ENCODE measurements around the gene SNRPE. TPM values are rescaled to one million over a fixed set of nuclear protein-coding genes. Genes with fewer than 3 reads are reported as not detected.

Gene SNRPE
- total RNA-seq, 2 donors from 2014 or later = 273 to 498 TPM

DNA sequence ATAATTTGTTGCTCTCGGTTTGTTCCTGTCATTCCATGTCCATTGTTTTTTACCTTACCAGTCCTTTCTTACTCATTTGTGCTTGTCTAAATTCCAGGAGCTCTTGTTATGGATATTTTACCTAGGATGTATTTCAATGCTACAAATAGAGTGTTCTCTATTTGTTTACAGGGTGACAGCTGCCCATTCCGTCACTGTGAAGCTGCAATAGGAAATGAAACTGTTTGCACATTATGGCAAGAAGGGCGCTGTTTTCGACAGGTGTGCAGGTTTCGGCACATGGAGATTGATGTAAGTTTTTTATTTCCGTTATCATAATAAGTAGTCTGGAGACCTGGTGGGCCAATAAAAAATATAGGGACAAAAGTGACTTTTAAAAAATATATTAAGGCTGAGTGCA lies 43.0 kb upstream of the SNRPE start:
- Histone ChIP-seq H3K4me1 (ENCODE audit: control insufficient read depth, insufficient read depth, low read length) (no peaks in the 10 kb centered on the region), H3K9me3 (ENCODE audit: control insufficient read depth, low read length) (peaks cover 3% of the 10 kb centered on the region), H3K4me3 (ENCODE audit: low read length) (no peak overlapping the region), H3K27ac (ENCODE audit: low read depth, low read length) (no peak overlapping the region), H3K27me3 (ENCODE audit: control insufficient read depth, insufficient read depth, low read length, poor library complexity, severe bottlenecking) (no peaks in the 10 kb centered on the region), H3K36me3 (ENCODE audit: control insufficient read depth, insufficient read depth, low read length) (peaks cover 87% of the 10 kb centered on the region), H3K9ac (ENCODE audit: extremely low read depth, low read length, poor library complexity, severe bottlenecking) (no peak overlapping the region)
- TF ChIP-seq, protein P1, sequence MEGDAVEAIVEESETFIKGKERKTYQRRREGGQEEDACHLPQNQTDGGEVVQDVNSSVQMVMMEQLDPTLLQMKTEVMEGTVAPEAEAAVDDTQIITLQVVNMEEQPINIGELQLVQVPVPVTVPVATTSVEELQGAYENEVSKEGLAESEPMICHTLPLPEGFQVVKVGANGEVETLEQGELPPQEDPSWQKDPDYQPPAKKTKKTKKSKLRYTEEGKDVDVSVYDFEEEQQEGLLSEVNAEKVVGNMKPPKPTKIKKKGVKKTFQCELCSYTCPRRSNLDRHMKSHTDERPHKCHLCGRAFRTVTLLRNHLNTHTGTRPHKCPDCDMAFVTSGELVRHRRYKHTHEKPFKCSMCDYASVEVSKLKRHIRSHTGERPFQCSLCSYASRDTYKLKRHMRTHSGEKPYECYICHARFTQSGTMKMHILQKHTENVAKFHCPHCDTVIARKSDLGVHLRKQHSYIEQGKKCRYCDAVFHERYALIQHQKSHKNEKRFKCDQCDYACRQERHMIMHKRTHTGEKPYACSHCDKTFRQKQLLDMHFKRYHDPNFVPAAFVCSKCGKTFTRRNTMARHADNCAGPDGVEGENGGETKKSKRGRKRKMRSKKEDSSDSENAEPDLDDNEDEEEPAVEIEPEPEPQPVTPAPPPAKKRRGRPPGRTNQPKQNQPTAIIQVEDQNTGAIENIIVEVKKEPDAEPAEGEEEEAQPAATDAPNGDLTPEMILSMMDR (conservative IDR thresholded peaks at IDR 0.05) = no peak
- no peak overlapping the region for H3K4me3 Mint-ChIP-seq
- no peaks in the 10 kb centered on the region for H3K9me3 Mint-ChIP-seq
- 85 to 100% methylated on average over 3 to 6 of the region's 6 CpGs for whole genome bisulfite sequencing, 2 experiments (ENCODE audit: insufficient coverage in 1 of 2, insufficient read length in 1 of 2)
- H3K27me3 Mint-ChIP-seq (ENCODE audit: insufficient read depth) = no peaks in the 10 kb centered on the region
- no peaks in the 10 kb centered on the region for H3K4me1 Mint-ChIP-seq
- DNase-seq = no peak
- peak overlapping the region; percentile 38 for H3K27ac Mint-ChIP-seq
- peaks cover 67% of the 10 kb centered on the region for H3K36me3 Mint-ChIP-seq (ENCODE audit: low read depth)

DNA sequence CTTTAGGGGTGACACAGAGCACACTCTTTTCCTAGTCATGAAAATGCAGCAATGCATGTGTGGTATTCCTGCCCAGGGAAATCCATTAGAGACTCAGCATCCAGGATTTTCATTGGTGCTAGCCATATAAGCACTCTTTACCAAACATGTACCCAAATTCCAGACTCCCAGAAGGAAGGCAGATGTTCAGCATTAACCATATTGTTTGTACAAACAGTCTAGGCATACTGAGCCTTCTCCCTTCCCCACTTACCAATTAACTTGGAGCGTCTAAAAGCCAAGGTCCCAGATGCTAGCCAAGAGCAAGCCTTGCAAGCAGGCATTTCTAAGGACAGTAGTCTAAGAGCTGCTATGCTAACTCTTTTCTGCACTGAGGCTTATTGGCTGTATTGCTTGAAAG lies 38.1 kb upstream of the SNRPE start:
- TF ChIP-seq, protein P1 (conservative IDR thresholded peaks at IDR 0.05) = no peak
- Histone ChIP-seq H3K4me3 (ENCODE audit: low read length) (no peak overlapping the region), H3K9ac (ENCODE audit: extremely low read depth, low read length, poor library complexity, severe bottlenecking) (no peak overlapping the region), H3K27ac (ENCODE audit: low read depth, low read length) (no peak overlapping the region), H3K9me3 (ENCODE audit: control insufficient read depth, low read length) (no peaks in the 10 kb centered on the region), H3K4me1 (ENCODE audit: control insufficient read depth, insufficient read depth, low read length) (no peaks in the 10 kb centered on the region), H3K36me3 (ENCODE audit: control insufficient read depth, insufficient read depth, low read length) (peaks cover 84% of the 10 kb centered on the region), H3K27me3 (ENCODE audit: control insufficient read depth, insufficient read depth, low read length, poor library complexity, severe bottlenecking) (no peaks in the 10 kb centered on the region)
- no peak overlapping the region for H3K27ac Mint-ChIP-seq
- no peak for DNase-seq
- no peaks in the 10 kb centered on the region for H3K27me3 Mint-ChIP-seq (ENCODE audit: insufficient read depth)
- no peaks in the 10 kb centered on the region for H3K4me1 Mint-ChIP-seq
- no peaks in the 10 kb centered on the region for H3K9me3 Mint-ChIP-seq
- H3K36me3 Mint-ChIP-seq (ENCODE audit: low read depth) = peaks cover 74% of the 10 kb centered on the region
- no peak overlapping the region for H3K4me3 Mint-ChIP-seq
- WGBS, 2 experiments (ENCODE audit: insufficient coverage in 1 of 2, insufficient read length in 1 of 2) = 96 to 100% methylated on average over 1 of the region's 1 CpG

DNA sequence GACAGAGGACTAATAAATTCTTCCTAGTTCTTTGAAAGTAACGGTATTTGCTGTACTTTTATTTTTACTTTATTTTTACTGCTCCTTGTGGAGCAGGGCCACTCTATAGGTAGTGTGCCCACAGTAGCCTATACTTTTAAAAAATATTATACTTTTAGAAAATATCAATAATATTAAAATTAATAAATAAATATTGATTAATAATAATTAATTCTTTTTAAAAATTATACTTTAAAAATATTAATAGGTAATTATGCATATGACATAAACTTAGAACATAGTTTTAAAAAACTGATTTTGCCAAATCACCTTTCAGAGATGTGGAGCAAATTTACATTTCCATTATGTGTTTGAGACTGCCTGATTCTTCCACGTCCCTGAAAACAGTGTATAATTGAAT lies 35.2 kb upstream of the SNRPE start:
- H3K4me1 Mint-ChIP-seq = no peaks in the 10 kb centered on the region
- TF ChIP-seq, protein P1 (conservative IDR thresholded peaks at IDR 0.05) = no peak
- H3K9me3 ChIP-seq (ENCODE audit: control insufficient read depth, low read length) = no peaks in the 10 kb centered on the region
- H3K27ac Mint-ChIP-seq = no peak overlapping the region
- H3K9me3 Mint-ChIP-seq = no peaks in the 10 kb centered on the region
- H3K9ac ChIP-seq (ENCODE audit: extremely low read depth, low read length, poor library complexity, severe bottlenecking) = no peak overlapping the region
- no peaks in the 10 kb centered on the region for H3K27me3 Mint-ChIP-seq (ENCODE audit: insufficient read depth)
- DNase-seq = no peak
- H3K36me3 Mint-ChIP-seq (ENCODE audit: low read depth) = peaks cover 77% of the 10 kb centered on the region
- WGBS, 2 experiments (ENCODE audit: insufficient coverage in 1 of 2, insufficient read length in 1 of 2) = 95% methylated on average over 2 of the region's 2 CpGs; no CpG with 5 or more reads in 1 of the 2 experiments
- no peak overlapping the region for H3K27ac ChIP-seq (ENCODE audit: low read depth, low read length)
- no peak overlapping the region for H3K4me3 ChIP-seq (ENCODE audit: low read length)
- H3K36me3 ChIP-seq (ENCODE audit: control insufficient read depth, insufficient read depth, low read length) = peaks cover 89% of the 10 kb centered on the region
- H3K27me3 ChIP-seq (ENCODE audit: control insufficient read depth, insufficient read depth, low read length, poor library complexity, severe bottlenecking) = no peaks in the 10 kb centered on the region
- no peak overlapping the region for H3K4me3 Mint-ChIP-seq
- H3K4me1 ChIP-seq (ENCODE audit: control insufficient read depth, insufficient read depth, low read length) = no peaks in the 10 kb centered on the region
